ENCODE results near the gene VARS2.

The VARS2 gene

DNA sequence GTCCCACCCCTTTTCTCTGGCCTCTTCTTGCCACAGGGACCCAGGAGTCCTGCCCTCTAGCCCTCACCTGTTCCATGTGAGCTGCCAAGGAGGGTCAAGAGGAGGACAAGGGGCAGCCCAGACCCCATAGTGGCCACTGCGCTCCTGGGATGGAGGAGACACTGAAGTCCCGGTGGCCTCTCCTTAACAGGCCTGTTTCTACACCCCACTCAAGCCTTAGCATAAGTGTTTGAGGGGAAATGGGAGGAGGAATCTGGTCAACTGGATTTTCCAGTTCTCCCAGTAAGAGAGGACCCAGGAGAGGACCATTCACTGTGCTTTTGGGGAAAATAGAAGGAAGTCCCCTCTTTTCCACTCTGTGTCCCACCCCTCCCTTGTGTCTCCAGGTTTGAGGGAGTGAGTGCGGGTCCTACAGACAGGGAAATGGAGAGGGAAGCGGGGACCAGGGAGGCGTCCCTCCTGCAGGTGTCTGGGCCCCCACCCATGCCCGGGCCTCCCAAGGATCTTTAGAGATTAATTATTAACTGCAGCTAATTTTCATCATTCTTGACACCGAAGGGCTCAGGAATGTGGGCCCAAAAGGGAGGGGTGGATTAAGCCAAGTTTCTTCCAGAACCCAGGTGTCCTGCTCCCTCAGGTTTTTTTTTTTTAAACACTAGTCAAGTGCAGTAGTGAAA, 18.1 kb downstream of the VARS2 start, which contains the start of gene SFTA2:
Gene SFTA2, minus strand, starts transcription at position 202 of the 677 bp plus-strand sequence. Its CDS starts 74 bp downstream, at position 128.
- ATAC-seq = no peak

DNA sequence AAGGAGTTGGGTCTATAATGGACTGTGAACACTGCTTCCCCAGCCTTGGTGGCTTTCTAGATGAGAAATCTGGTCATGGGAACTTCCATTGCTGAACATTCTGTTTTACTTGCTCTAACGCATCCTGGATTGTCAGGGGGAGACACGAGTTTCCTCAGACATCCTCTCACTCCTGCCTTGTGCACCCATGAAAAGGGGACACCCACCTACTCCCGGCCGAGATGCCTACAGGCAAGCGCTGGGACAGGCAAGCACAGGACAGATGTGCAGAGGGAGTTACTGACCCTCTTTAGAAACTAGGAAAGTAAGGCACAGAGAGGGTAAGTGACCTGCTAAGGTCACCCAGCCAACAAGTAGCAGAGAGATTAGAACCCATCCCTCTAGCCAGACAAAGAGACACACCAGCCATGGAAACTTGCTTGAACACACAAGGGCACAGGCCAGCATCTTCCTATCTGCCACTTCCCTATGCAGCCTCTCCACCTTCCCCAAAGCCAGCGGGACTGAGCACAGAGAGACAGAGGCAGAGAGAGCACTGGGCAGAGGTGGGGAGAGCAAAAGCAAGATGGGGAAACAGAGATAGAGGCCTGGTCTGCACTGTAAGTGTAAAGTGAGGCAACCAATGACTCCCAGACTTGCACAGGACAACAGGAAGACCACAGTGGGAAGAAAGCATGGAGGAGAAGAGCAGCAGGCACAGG, 18.8 kb downstream of the VARS2 start:
- ATAC-seq = no peak

DNA sequence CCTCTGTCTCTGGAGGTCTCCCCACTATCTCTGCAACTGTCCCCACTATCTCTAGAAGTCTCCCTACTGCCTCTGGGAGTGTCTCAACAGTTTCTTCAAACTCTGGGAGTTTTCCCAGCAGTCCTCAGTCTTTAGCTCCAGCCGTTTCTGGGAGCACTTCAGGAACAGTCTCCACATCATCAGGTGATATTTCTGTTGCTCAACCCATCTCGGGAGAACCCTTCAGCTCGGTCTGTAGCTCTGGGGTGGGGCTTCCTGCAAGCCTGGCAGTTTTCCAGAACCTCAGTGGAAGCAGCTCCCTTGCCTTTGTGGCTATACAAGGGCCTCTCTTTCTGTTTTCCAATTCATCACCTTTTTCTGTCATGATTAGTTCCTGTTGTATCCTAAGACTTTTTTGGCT, 21.0 kb downstream of the VARS2 start:
- no peak for ATAC-seq

DNA sequence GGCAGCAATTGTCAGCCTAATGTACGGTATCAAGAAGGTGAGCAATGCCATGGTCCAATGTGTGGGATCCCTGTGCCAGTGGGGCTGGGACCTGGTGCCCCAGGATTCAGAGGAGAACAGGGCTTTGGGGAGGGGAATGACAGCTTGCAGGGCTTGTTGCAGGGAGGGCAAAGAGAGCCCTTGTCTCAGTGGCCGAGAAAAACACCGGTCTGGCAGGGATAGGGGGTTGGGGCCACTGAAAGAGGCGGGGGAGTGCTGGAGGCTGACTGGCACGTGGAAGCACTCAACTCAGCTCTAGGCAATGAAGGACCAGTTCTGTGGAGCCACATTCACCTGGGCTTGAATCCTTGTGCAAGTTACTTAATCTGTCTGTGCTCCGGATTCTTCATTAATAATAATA, 23.2 kb downstream of the VARS2 start:
- no peak for ATAC-seq

DNA sequence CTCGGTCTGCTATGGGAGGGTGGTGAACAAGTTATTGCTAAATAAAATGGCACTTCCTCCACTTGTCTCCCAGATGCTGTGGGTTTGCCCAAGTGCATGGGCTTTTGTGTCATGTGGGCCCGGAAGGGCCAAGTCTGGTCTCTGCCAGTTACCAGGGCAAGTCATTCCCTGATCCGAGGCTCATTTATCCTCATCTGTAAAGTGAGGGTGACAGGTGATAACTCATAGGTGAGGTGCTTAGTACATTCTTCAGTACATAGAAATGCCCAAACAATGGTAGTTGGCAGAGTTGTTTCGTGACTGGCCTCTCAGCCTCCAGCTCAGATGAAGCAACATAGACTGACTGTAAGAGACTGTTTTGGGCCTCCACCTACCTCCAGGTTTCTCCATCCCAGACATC, 24.7 kb downstream of the VARS2 start:
- no peak for ATAC-seq

DNA sequence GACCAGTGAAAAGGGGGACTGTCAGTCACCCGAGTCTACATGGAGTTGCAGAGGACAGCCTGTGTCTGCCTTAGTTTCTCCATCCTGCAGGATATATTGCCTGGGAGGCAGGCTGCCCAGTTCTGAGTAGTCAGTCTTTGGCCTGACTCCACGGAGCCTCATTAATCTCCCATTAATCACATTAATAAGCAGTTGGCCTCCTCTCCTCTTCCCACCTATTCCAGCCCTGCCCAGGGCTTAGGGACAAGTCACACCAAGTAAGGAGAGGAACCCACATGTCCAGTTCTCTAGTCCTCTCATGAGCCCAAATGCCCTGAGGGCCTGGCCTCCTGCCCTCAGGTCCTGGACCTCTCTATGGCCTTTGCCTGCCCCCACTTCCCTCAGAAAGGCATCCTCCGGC, 25.4 kb downstream of the VARS2 start:
- no peak for ATAC-seq

DNA sequence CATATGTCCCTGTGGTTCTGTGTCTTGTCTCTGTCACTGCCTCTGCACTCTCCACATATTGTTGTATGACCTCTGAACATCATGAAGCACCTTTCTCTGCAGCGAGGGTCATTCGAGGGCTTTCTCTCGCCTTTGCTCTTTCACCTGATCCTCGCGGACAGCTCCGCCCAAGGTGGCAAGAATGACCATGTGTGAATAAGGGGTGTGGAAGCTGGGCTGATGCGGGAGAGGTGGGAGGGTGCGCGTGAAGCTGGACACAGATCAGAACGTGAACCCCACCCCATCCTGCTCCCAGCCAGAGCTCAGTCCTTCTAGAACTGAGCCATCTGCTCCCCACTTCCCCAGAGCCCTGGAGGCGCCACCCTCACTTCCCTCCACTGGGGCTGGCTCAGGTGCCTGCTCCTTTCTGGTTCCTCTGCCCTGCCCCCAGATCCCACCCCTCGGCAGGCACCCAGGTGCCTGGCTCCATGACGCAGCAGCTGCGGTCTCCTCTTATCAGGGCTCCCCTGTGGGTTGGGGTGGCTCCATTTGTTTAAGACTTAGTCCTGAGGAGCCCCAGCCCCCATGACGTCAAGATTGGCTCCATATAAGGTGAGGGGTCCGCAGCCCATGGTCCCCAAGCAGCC, 26.4 kb downstream of the VARS2 start, which contains the start of gene MUCL3:
Gene MUCL3, plus strand, starts transcription at position 613 of the 626 bp plus-strand sequence. CDS start 27 bp downstream, outside the sequence.
- no peak for ATAC-seq

DNA sequence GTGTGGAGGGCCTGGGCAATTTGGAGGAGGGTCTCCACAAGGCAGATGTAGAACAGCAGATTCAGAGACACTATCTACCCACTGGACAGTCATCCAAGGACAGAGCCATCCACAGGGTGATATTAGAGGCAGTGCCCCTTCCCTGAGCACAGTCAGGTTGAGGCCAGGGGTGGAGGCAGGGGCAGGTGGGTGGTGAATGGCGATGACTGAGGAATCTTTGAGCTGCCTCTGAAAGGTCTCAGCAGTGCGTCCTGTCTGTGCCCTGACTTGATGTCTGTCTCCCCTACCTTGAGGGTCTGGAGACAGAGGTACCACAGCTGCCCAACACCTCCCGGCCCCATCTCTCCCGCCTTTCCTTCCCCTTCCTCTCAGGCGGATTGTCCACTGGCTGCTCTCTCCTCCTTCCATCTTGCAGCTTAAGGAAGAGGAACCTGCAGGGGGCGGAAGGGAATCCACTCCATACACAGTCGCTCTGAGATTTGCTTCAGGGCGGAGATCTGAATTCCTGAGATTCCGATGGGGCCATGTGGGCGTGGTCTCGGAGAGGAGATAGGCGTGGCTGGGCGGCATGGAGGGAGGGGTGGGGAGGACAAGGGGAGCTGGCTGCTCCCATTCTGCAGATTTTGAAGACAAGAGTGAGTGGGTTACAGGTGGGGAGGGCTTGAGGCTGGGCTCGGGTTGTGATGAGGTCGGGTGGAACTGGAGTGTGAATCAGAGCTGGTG, 28.5 kb downstream of the VARS2 start:
- ATAC-seq = no peak

DNA sequence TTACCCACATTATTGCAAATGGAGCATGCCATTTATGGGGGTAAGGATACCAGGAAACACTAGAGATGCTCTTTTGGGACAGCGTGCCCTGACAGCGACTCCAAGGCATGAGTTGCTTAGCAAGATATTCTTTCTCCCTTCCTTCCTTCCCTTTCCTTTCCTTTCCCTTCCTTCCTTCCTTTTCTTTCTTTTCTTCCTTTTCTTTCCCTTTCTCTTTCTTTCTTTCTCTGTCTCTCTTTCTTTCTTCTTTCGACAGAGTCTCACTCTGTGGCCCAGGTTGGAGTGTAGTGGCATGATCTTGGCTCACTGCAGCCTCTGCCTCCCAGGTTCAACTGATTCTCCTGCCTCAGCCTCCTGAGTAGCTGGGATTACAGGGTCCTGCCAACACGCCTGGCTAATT, 30.0 kb downstream of the VARS2 start:
- ATAC-seq = no peak

DNA sequence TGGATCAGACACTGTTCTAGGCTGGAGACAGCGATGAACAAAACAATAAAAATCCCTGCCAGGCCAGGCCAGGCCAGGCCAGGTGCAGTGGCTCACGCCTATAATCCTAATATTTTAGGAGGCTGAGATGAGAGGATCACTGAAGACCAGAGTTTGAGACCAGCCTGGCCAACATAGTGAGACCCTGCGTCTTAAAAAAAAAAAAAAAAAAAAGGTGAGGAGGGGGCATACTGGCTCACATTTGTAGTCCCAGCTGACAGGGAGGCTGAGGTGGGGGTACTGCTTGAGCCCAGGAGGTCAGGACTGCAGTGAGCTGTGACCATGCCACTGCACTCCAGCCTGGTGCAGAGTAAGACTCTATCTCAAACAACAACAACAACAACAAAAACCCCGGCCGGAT, 31.2 kb downstream of the VARS2 start:
- ATAC-seq = no peak

DNA sequence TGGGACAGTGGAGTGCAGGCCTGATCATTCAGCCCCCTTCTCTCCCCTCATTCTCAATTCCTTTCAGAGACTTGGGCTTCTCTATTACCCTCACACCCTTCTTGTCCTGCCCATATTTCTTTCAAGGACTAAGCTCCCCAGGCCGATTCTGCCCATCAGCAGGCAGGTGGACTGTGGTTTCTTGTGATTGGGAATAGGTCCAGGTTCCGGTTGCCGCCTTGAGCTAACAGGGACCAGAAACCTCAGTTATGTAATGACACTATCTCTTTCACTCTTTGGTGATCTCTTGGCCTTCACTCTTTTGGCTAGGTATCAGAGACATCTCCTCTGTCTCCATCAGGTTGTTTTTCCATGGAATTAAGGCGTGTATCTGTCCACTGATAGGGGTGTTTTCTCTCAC, 33.2 kb downstream of the VARS2 start:
- no peak for ATAC-seq

DNA sequence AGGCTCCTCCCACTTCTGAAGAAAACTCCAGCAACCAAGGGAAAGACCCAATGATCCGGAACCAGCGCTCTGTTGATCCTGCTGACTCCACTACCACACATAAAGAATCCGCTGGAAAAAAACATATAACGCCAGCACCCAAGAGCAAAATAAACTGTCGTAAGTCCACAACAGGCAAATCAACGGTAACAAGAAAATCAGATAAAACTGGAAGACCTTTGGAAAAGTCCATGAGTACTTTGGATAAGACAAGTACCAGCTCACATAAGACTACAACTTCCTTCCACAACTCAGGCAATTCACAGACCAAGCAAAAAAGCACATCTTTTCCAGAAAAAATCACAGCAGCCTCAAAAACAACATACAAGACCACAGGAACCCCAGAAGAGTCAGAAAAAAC, 34.8 kb downstream of the VARS2 start:
- ATAC-seq = no peak

DNA sequence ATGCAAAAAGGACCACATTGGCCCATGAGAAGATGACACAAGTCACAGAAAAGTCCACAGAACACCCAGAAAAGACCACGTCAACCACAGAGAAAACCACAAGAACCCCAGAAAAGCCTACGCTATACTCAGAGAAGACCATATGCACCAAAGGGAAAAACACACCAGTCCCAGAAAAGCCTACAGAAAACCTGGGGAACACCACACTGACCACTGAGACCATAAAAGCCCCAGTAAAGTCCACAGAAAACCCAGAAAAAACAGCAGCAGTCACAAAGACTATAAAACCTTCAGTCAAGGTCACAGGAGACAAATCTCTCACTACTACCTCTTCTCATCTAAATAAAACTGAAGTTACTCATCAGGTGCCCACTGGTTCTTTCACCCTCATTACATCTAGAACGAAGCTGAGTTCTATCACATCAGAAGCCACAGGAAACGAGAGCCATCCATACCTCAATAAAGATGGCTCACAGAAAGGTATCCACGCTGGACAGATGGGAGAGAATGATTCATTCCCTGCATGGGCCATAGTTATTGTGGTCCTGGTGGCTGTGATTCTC, 38.0 kb downstream of the VARS2 start:
- no peak for ATAC-seq

DNA sequence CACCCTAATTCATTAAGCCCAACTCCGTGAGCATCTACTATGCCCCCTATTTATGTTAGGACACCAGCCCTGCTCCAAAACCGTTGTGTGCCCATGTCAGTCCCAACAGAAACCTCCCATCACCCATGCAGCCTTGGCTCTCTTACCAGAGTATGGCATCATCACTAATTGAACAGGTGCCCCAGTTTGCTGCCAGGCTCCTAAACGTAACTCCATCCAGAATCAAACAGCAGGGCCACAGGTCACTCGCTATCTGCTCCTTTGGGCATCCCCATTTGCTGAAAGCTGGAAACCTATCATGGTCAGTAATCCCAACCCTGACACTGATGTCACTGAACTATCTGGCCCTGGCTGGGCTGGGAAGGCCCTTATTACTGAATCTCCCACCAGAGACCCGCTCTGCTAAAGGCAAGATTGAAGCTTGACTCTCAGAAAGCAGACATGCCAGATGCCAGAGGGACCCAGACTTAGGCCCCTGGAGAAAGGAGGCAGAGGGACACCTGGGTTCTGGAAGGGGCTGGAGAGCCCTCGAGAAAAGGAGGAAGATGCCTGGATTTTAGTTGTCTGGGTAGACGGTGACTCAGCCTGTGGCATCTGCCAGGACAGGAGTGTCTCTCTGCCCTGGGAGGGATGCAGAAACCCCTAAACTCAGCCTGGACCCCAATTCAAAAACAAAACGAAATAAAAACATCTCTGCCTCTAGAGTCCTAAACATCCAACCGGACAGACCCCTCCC, 40.8 kb downstream of the VARS2 start:
- no peak for ATAC-seq

DNA sequence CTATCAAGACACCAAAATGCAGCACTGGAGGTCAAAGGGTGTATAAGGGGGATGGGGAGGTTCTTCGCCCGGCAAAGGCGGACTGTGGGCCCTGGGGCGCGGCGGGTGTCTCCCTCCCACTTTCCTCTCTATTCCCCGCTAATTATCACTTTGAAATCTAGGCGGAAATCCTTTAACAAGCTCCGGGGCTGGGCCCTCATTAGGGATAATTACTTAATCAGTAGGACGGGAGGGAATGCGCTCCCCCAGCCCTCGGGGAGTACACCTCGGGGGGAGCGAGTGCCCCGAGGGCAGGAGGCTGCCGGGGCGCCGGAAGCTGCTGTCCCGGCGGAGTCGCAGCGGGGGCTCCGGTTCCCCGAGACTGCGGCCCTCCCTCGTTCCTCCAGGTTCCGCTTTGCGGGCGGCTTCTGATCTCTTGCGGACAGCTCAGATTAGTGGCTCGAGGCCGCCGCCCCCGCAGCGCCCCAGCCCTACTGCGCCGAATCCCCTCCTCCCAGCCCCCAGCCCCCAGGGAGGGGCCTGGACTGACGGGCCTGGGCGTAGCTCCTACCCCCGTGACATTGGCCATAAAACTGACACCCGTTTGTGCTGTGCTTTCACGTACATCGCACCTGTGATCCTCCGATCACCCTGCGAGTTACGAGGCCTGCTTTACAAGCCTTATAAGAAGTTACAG, 41.5 kb downstream of the VARS2 start:
- peak; percentile 92 to 98 for ATAC-seq

DNA sequence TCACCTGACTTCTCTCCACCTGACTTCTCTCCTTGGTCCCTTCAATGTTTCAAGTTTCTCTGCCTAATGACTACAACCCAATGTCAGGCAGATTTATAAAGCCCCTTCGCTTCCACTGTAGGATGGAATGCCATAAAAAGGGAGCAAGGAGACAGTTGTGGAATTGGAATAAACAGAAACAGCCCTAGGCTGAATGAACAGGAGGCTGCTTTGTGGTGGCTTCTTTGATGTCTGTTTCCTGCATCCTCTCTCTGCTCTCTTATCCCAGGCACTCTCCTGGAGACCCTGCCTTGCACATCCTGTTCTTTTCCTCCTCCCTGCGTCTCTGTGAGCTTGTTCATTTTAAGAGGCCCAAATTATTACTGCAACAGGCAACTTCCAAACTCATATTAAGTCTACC, 43.7 kb downstream of the VARS2 start:
- no peak for ATAC-seq

DNA sequence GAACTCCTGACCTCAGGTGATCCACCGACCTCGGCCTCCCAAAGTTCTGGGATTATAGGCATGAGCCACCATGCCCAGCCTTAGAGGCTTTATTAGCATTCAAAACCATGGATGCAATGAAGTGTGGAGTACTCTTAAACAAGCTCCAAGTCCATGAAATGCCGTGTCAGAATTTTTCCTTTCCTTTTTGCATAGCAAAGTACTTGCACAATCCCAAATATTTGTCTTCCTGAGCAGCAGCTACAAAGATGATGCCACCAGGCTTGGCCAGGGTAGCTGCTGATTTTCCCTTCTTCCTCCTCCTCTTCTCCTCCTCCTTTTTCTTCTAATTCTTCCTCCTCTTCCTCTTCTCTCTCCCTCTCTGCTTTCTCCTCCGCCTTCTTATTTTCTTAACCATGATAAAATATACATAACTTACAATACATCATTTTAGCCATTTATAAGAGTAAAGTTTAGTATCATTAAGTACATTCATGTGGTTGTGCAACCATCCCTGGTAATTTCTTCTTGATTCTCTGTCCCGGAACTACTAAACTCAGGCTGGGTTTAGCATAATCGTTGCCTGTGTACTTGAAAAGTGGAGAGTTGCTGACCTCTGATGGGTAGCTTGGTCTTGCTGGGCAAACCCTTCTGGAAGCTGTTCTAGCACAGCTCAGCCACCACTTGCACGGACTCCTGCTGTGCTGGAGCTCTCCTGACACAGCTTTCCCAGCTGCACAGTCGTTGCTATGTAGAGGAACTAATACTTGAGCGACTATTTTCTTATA, 47.1 kb downstream of the VARS2 start:
- ATAC-seq = no peak

DNA sequence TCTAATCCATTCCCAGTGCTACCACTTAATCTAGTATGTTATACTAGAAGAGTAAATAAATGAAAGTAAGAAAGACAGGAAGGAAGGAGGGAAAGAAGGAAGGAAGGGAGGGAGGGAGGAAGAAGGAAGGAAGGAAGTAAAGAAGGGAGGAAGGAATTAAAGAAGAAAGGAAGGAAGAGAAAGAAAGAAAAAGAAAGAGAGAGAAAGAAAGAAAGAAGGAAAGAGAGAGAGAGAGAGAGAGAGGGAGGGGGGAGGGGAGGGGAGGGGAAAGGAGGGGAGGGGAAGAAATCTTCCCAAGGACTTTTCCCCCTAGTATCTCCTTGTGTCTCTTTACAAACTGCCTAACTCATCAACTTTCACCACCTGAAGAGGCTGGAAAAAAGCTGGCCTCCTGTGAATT, 48.7 kb downstream of the VARS2 start:
- no peak for ATAC-seq

DNA sequence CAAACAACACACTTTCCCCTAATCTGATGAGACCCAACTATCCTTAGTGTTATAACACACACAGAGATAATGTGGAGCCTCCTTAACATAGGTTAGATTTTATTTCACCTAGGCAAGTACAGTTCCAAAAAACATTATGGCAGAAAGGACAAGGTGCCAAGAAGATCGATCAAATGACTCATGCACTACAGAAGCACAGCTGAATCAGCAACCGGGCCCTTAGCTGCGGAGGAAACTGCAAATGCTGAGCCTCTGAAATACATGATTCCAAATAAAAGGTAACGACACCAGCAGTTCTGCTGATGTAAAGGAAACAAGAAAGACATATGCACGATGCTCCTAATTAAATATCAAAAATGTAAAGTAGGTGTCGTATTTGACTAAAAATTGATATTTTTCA, 49.6 kb downstream of the VARS2 start:
- ATAC-seq = no peak

DNA sequence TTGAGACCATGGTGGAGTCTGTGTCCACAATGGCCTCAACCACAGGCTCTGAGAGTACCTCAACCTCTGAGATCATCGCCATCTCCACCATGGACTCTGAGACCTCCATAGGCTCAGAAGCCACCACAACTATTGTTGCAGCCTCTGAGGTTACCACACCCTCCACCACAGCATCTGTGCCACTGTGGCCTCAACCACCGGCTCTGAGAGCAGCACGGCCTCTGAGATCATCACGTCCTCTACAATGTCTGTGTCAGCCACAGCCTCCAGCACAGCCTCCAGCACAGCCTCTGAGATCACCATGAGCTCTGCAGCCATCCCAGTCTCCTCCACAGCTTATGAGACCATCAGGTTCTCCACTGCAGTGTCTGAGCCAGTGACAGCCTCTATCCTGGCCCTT, 50.0 kb downstream of the VARS2 start:
- no peak for ATAC-seq

DNA sequence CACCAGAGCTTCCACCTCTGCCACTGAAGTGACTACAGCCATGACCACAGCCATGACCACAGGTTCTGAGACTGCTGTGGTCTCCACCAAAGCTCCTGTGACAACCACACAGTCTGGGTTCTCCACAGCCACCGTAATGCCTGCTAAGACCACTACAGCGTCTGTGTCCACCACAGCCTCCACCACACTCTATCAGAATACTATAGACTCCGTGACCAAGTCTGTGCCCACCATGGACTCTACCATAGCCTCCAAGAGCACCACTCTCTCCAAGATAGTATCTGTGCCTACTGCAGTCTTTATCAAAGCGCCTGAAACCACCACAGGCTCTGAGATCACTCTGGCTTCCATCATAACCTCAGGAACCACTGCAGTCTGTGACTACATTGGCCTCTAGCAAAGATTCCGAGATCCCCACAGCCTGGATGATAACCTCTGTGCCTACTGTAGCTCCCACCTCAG, 51.1 kb downstream of the VARS2 start:
- no peak for ATAC-seq

Data from activated CD4-positive, CD25-positive, alpha-beta regulatory T cell treated with anti-CD3 and anti-CD28 coated beads, Interleukin-2, amount 50 U/mL, for 24 hours (primary cell).